Measurements from ENCODE around the gene DHRS7.

GRCh38 chr14:60184905-60185555 is 19.8 kb upstream of the DHRS7 start:
- TF ChIP-seq NKRF (IDR thresholded peaks at IDR 0.05; ENCODE audit: borderline replicate concordance) (no peak), REST (IDR thresholded peaks at IDR 0.05; ENCODE audit: borderline replicate concordance) (no peak), REST (CRISPR knock-in tag; IDR thresholded peaks at IDR 0.05; ENCODE audit: low read depth) (no peak), ZNF707 (CRISPR knock-in tag; conservative IDR thresholded peaks at IDR 0.05) (no peak), CEBPZ (IDR thresholded peaks at IDR 0.05; ENCODE audit: borderline replicate concordance, low read depth, low read length) (no peak), PHB2 (IDR thresholded peaks at IDR 0.05; ENCODE audit: low read depth) (no peak), RAD21 (CRISPR knock-in tag; conservative IDR thresholded peaks at IDR 0.05 in 1 of 2, IDR thresholded peaks at IDR 0.05 in 1 of 2) (no peak), GTF2B (IDR thresholded peaks at IDR 0.05; ENCODE audit: extremely low read depth, insufficient read length) (no peak), MLX (CRISPR knock-in tag; conservative IDR thresholded peaks at IDR 0.05) (no peak)
